Measurements from ENCODE around the gene PRKRA. TPM values are rescaled to one million over a fixed set of nuclear protein-coding genes. Genes with fewer than 3 reads are reported as not detected.

Gene PRKRA
- total and polyA plus RNA-seq, 9 of the 15 experiments (the other 6 are each of a cell fraction or from before 2014, with no cell fraction given) = 14.1 to 78.1 (median 52.3) TPM

DNA sequence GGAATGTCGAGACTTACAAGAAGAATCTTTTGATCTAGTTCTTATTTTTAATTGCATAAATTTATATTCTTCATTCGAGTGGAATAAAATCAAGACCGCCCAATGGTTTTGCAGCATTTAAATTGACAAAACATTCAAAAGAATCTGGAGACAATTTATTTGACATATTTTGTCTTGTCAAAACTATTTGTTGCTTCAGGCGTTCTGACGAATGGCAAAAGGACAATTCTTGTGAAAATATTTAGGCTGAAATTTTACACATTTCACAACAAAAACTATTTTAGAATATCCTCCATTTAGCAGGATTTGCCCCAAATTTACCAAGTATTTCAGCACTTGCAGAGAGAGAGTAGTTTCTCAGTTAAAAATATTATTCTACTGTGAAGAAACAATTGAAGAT lies 41.7 kb downstream of the PRKRA start:
- H4K20me1 ChIP-seq (replicated peaks; ENCODE audit: control insufficient read depth, insufficient read depth, low read length) = no peaks in the 10 kb centered on the region
- ATAC-seq (no peak), FAIRE-seq (no peak), DNase-seq (ENCODE audit: extremely low read depth in 1 of 4, low spot score in 3 of 4) (no peak)
- no peak overlapping the region for H3K4me2 ChIP-seq (ENCODE audit: insufficient read depth, low read length)
- intact Hi-C loops (cut with micrococcal nuclease) = no loop called here
- 58% methylated on average over 5 of the region's 5 CpGs for WGBS (ENCODE audit: insufficient coverage, low coverage, missing lambda C conversion rate)
- no peak overlapping the region for H3K27ac ChIP-seq (ENCODE audit: extremely low read depth, low read depth, low read length)
- in situ Hi-C loops (cut with MboI) = no loop called here
- H3K9me1 ChIP-seq (ENCODE audit: control insufficient read depth, insufficient read depth, low read length) = no peaks in the 10 kb centered on the region
- H3K27me3 ChIP-seq (ENCODE audit: control insufficient read depth in 2 of 2, insufficient read depth in 2 of 2, low read length in 2 of 2) = no peaks in the 10 kb centered on the region
- no peak overlapping the region for H2AFZ ChIP-seq (ENCODE audit: low read depth, low read length)
- CTCF ChIA-PET (ENCODE audit: low intra/inter-chr PET ratio) = no interaction called here
- H3K4me3 ChIP-seq = no peak overlapping the region
- POLR2A ChIA-PET = interaction anchor here (0.6 kb wide), 2 partner anchors 15 to 38 kb away, joined by 3 read pairs; no protein-coding TSS in a partner anchor
- H3K9me3 ChIP-seq (replicated peaks; ENCODE audit: control insufficient read depth, insufficient read depth, low read depth, low read length) = no peaks in the 10 kb centered on the region
- BruUV-seq (replicated peaks) = no TSS peak
- TF ChIP-seq ELF1 (tag; IDR thresholded peaks at IDR 0.05) = 0 out of 2 replicates have a peak, but pooled peaks have one; percentile 12
- TF ChIP-seq, protein P1, sequence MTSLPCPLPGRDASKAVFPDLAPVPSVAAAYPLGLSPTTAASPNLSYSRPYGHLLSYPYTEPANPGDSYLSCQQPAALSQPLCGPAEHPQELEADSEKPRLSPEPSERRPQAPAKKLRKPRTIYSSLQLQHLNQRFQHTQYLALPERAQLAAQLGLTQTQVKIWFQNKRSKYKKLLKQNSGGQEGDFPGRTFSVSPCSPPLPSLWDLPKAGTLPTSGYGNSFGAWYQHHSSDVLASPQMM (CRISPR knock-in tag; IDR thresholded peaks at IDR 0.05) = no peak
- H3K79me2 ChIP-seq (ENCODE audit: control insufficient read depth, insufficient read depth, low read length) = no peaks in the 10 kb centered on the region
- H3K4me1 ChIP-seq (replicated peaks in 1 of 2; ENCODE audit: control insufficient read depth in 2 of 2, insufficient read depth in 2 of 2, low read length in 2 of 2) = peaks cover 11 to 12% of the 10 kb centered on the region in 2 experiments
- H3K9ac ChIP-seq (ENCODE audit: insufficient read depth in 1 of 2, low read depth in 2 of 2, low read length in 2 of 2) = no peak overlapping the region
- H3K36me3 ChIP-seq (ENCODE audit: control insufficient read depth, insufficient read depth, low read length) = no peaks in the 10 kb centered on the region

DNA sequence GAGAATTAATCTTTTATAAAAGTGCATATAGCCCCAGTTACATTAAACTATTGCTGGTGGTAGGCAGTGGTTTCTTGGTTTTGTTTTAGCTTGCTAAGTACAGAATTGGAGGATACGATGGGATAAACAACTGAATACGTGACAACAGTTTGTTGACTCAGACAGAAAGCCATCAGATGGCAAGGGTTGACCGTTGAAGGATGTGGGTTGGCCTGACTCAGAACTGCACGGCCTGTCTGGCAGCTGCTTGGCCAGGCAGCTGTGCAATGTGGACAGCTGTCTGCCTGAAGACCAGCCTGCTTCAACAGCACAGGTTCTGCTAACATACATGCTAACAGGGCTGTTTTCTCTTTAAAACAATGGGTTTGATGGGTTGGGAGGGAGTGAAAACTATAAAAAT lies 46.6 kb downstream of the PRKRA start:
- POLR2A ChIA-PET = interaction anchor here (1.9 to 5.0 kb wide), 2 partner anchors 10 kb away, joined by 9 to 41 read pairs; no protein-coding TSS in a partner anchor
- Histone ChIP-seq H3K9ac (ENCODE audit: insufficient read depth in 1 of 2, low read depth in 2 of 2, low read length in 2 of 2) (no peak overlapping the region; a peak in 1 of 4 replicates), H3K4me2 (ENCODE audit: insufficient read depth, low read length) (no peak overlapping the region), H3K4me3 (no peak overlapping the region), H4K20me1 (replicated peaks; ENCODE audit: control insufficient read depth, insufficient read depth, low read length) (no peaks in the 10 kb centered on the region), H3K36me3 (ENCODE audit: control insufficient read depth, insufficient read depth, low read length) (no peaks in the 10 kb centered on the region), H3K4me1 (replicated peaks in 1 of 2; ENCODE audit: control insufficient read depth in 2 of 2, insufficient read depth in 2 of 2, low read length in 2 of 2) (peaks cover 3 to 30% of the 10 kb centered on the region in 2 experiments; a peak in 4 of 5 replicates), H3K9me3 (replicated peaks; ENCODE audit: control insufficient read depth, insufficient read depth, low read depth, low read length) (no peaks in the 10 kb centered on the region), H3K9me1 (ENCODE audit: control insufficient read depth, insufficient read depth, low read length) (no peaks in the 10 kb centered on the region), H3K27ac (ENCODE audit: extremely low read depth, low read depth, low read length) (no peak overlapping the region), H2AFZ (ENCODE audit: low read depth, low read length) (peak overlapping the region; percentile 48; the same call in 1 of the 2 replicates), H3K27me3 (ENCODE audit: control insufficient read depth in 2 of 2, insufficient read depth in 2 of 2, low read length in 2 of 2) (no peaks in the 10 kb centered on the region), H3K79me2 (ENCODE audit: control insufficient read depth, insufficient read depth, low read length) (no peaks in the 10 kb centered on the region)
- intact Hi-C loops (cut with micrococcal nuclease) (loop anchor here (5.0 kb wide), 1 partner anchor 118 kb away; no protein-coding TSS in a partner anchor), in situ Hi-C loops (cut with MboI) (no loop called here)
- no TSS peak for BruUV-seq (replicated peaks)
- DNase-seq (ENCODE audit: extremely low read depth in 1 of 4, low spot score in 3 of 4) = peak in 2 of 4 experiments; percentile 23 to 62
- ATAC-seq = peak; percentile 48
- WGBS (ENCODE audit: insufficient coverage, low coverage, missing lambda C conversion rate) = 10% methylated on average over 4 of the region's 4 CpGs
- CTCF ChIA-PET (ENCODE audit: low intra/inter-chr PET ratio) = no interaction called here
- FAIRE-seq = peak; percentile 51
- TF ChIP-seq KDM5B (IDR thresholded peaks at IDR 0.05; ENCODE audit: insufficient replicate concordance, low read depth, low read length) (no peak), FUS (optimal IDR thresholded peaks at IDR 0.05; ENCODE audit: low read depth, low read length) (no peak), PYGO2 (tag; IDR thresholded peaks at IDR 0.05) (no peak), HNRNPL (IDR thresholded peaks at IDR 0.05; ENCODE audit: low read depth, low read length) (no peak), KLF10 (CRISPR knock-in tag; IDR thresholded peaks at IDR 0.05) (no peak), DACH1 (IDR thresholded peaks at IDR 0.05; ENCODE audit: partially characterized antibody) (peak; percentile 51), NFYB (IDR thresholded peaks at IDR 0.05; ENCODE audit: extremely low read depth, insufficient read length) (no peak), KLF1 (tag; IDR thresholded peaks at IDR 0.05) (no peak), TAF1 (IDR thresholded peaks at IDR 0.05; ENCODE audit: control insufficient read depth, extremely low read depth, insufficient read depth, low read length, severe bottlenecking) (no peak), PTTG1 (tag; IDR thresholded peaks at IDR 0.05; ENCODE audit: low read depth) (no peak), DNMT1 (IDR thresholded peaks at IDR 0.05) (no peak), KDM4B (IDR thresholded peaks at IDR 0.05; ENCODE audit: borderline replicate concordance in 2 of 2, low read depth in 1 of 2) (no peak), GTF2F1 (IDR thresholded peaks at IDR 0.05; ENCODE audit: low read depth, low read length) (no peak)
- TF ChIP-seq, protein P2, sequence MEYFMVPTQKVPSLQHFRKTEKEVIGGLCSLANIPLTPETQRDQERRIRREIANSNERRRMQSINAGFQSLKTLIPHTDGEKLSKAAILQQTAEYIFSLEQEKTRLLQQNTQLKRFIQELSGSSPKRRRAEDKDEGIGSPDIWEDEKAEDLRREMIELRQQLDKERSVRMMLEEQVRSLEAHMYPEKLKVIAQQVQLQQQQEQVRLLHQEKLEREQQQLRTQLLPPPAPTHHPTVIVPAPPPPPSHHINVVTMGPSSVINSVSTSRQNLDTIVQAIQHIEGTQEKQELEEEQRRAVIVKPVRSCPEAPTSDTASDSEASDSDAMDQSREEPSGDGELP (CRISPR knock-in tag; IDR thresholded peaks at IDR 0.05; ENCODE audit: borderline replicate concordance) = peak; percentile 88

Data from K562 (cell line).